Activated CD4-positive, alpha-beta T cell treated with anti-CD3 and anti-CD28 coated beads, Interleukin-2, amount 10 ng/mL, durations not matched to agents 7 days and 5 days (primary cell): Measurements from ENCODE around the gene CACNA1C. TPM values are rescaled to one million over a fixed set of nuclear protein-coding genes. Genes with fewer than 3 reads are reported as not detected.
A peak's percentile ranks its signal among the peaks of the same experiment; 100 is the strongest.

ENCODE experiments used
- CTCF ChIA-PET: fragments of 350-600 bp; sonication (Branson Sonifier 250); formaldehyde crosslinking; loops from one replicate; lab custom pipeline; 2021; ENCODE audit warnings: antibody characterized with exemption; lab: Charles Lee
- POLR2A ChIA-PET: fragments of 350-600 bp; sonication (Branson Sonifier 250); formaldehyde crosslinking; loops from one replicate; lab custom pipeline; 2021; ENCODE audit warnings: antibody characterized with exemption; lab: Charles Lee
- DNase-seq: peaks from one replicate; pipeline ENCODE4 v3.0.0-alpha.2; 2020
- H3K27ac Mint-ChIP-seq: one replicate; pipeline ENCODE4 v1.8.0; 2021; ENCODE audit warnings: mild to moderate bottlenecking, moderate library complexity, mixed read lengths
- H3K27me3 Mint-ChIP-seq: one replicate; pipeline ENCODE4 v1.8.0; 2021; ENCODE audit warnings: mixed read lengths
- H3K36me3 Mint-ChIP-seq: one replicate; pipeline ENCODE4 v1.8.0; 2021; ENCODE audit warnings: low read depth, mixed read lengths
- H3K4me1 Mint-ChIP-seq: one replicate; pipeline ENCODE4 v1.8.0; 2021; ENCODE audit warnings: mixed read lengths
- H3K4me3 Mint-ChIP-seq: one replicate; pipeline ENCODE4 v1.8.0; 2021; ENCODE audit warnings: mild to moderate bottlenecking, moderate library complexity, mixed read lengths
- H3K9me3 Mint-ChIP-seq: one replicate; pipeline ENCODE4 v1.8.0; 2021; ENCODE audit warnings: mixed read lengths
- total RNA-seq, 2 experiments: library from RNA; stranded (reverse); gene quantifications; one replicate each; pipeline ENCODE4 v1.2.3, GENCODE V29; 2021

Gene CACNA1C
- total RNA-seq, 2 experiments from 2014 or later, result 0.12 to 0.15 TPM

- peak overlapping the region; percentile 18 for H3K4me3 Mint-ChIP-seq
Observed at GRCh38 chr12:2363836-2364609, 311.2 kb downstream of the CACNA1C start.

DNA sequence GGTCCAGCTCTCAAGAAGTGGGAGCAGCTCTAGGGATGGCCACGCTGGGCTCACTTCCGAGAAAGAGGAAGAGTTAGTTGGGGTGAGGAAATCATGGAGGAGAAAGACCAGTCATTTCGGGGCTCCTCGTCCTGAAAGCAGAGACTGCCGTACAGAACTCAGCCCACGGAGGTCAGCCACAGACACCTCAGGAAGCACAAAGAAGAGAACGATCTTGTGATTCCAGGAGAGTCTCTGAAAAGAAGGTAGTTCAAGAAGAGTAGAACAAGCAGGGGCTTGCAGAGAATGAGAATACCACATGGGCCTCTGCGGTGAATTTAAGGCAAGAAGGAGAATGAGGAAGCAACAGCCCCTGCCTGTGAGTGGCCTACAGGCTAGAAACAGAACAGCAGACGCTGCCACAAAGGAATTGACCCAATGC lies 311.9 kb downstream of the CACNA1C start:
- H3K9me3 Mint-ChIP-seq, result no peaks in the 10 kb centered on the region
- no peaks in the 10 kb centered on the region for H3K36me3 Mint-ChIP-seq
- ChIA-PET CTCF (no interaction called here), POLR2A (no interaction called here)
- no peak for DNase-seq
- peak overlapping the region; percentile 69 for H3K27ac Mint-ChIP-seq
- H3K4me3 Mint-ChIP-seq, result no peak overlapping the region
- peaks cover 29% of the 10 kb centered on the region for H3K4me1 Mint-ChIP-seq
- peaks cover 9% of the 10 kb centered on the region for H3K27me3 Mint-ChIP-seq

More at GRCh38 chr12:2363836-2364609, 311.2 kb downstream of the CACNA1C start:
- DNase-seq, result no peak
- ChIA-PET CTCF (no interaction called here), POLR2A (no interaction called here)
- Mint-ChIP-seq H3K4me1 (peaks cover 32% of the 10 kb centered on the region), H3K36me3 (no peaks in the 10 kb centered on the region), H3K9me3 (no peaks in the 10 kb centered on the region), H3K27me3 (peaks cover 13% of the 10 kb centered on the region), H3K27ac (peak overlapping the region; percentile 71)

- DNase-seq, result no peak
- CTCF ChIA-PET, result interaction anchor here (0.6 kb wide), 1 partner anchor 114 kb away, joined by 5 read pairs; no protein-coding TSS in a partner anchor
- POLR2A ChIA-PET, result no interaction called here
- Mint-ChIP-seq H3K4me3 (no peak overlapping the region), H3K27me3 (peaks cover 8% of the 10 kb centered on the region), H3K9me3 (no peaks in the 10 kb centered on the region), H3K27ac (no peak overlapping the region), H3K4me1 (peaks cover 29% of the 10 kb centered on the region), H3K36me3 (no peaks in the 10 kb centered on the region)
Observed at GRCh38 chr12:2366711-2367110, 313.9 kb downstream of the CACNA1C start.

- no peaks in the 10 kb centered on the region for H3K9me3 Mint-ChIP-seq
- H3K27me3 Mint-ChIP-seq, result peaks cover 1% of the 10 kb centered on the region
- CTCF ChIA-PET, result interaction anchor here (1.3 kb wide), 1 partner anchor 12 kb away, joined by 3 read pairs; no protein-coding TSS in a partner anchor
Observed at GRCh38 chr12:2372178-2372577, 319.4 kb downstream of the CACNA1C start.

DNA sequence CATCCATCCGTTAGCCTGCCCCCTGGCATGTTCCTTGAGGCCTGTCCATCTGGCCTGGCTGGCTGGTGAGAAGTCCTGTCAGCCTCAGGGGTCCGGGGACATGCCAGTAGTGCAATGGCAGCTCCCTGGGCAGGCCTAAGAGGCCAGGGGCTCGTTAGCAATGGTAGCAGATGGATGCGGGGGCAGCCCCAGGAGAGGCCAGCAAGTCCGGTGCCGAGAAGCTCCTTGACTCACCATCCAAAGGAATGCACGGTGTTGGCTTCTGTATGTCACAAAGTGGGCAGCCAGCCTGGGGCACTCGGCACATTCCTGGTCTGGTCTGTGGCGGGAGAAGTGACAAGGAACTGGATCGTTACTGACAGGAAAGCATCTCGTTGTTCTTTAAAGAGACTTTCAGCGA lies 319.9 kb downstream of the CACNA1C start:
- ChIA-PET CTCF (interaction anchor here (1.3 kb wide), 1 partner anchor 13 kb away, joined by 3 read pairs; no protein-coding TSS in a partner anchor), POLR2A (no interaction called here)
- no peak for DNase-seq
- Mint-ChIP-seq H3K4me1 (peaks cover 3% of the 10 kb centered on the region), H3K27me3 (no peaks in the 10 kb centered on the region), H3K4me3 (no peak overlapping the region), H3K9me3 (no peaks in the 10 kb centered on the region), H3K36me3 (no peaks in the 10 kb centered on the region), H3K27ac (no peak overlapping the region)

More at GRCh38 chr12:2372178-2372577, 319.4 kb downstream of the CACNA1C start:
- H3K4me3 Mint-ChIP-seq, result no peak overlapping the region
- no peak for DNase-seq
- no peaks in the 10 kb centered on the region for H3K4me1 Mint-ChIP-seq
- POLR2A ChIA-PET, result no interaction called here
- H3K27ac Mint-ChIP-seq, result no peak overlapping the region
- H3K36me3 Mint-ChIP-seq, result no peaks in the 10 kb centered on the region

- Mint-ChIP-seq H3K9me3 (no peaks in the 10 kb centered on the region), H3K36me3 (no peaks in the 10 kb centered on the region), H3K4me1 (peaks cover 5% of the 10 kb centered on the region), H3K27me3 (no peaks in the 10 kb centered on the region), H3K4me3 (no peak overlapping the region), H3K27ac (no peak overlapping the region)
- ChIA-PET CTCF (interaction anchor here (1.3 kb wide), 1 partner anchor 13 kb away, joined by 3 read pairs; no protein-coding TSS in a partner anchor), POLR2A (no interaction called here)
- no peak for DNase-seq
Observed at GRCh38 chr12:2373307-2373706, 320.5 kb downstream of the CACNA1C start.

- Mint-ChIP-seq H3K36me3 (no peaks in the 10 kb centered on the region), H3K4me1 (peaks cover 15% of the 10 kb centered on the region), H3K4me3 (no peak overlapping the region), H3K9me3 (no peaks in the 10 kb centered on the region), H3K27ac (no peak overlapping the region), H3K27me3 (no peaks in the 10 kb centered on the region)
- ChIA-PET POLR2A (no interaction called here), CTCF (no interaction called here)
- DNase-seq, result no peak
Observed at GRCh38 chr12:2374092-2374906, 321.5 kb downstream of the CACNA1C start.

- H3K27ac Mint-ChIP-seq, result no peak overlapping the region
- no peaks in the 10 kb centered on the region for H3K9me3 Mint-ChIP-seq
- no peak overlapping the region for H3K4me3 Mint-ChIP-seq
- peaks cover 2% of the 10 kb centered on the region for H3K27me3 Mint-ChIP-seq
- POLR2A ChIA-PET, result no interaction called here
- no peak for DNase-seq
- no peaks in the 10 kb centered on the region for H3K36me3 Mint-ChIP-seq
- CTCF ChIA-PET, result interaction anchor here (1.0 kb wide), 1 partner anchor 15 kb away, joined by 3 read pairs; no protein-coding TSS in a partner anchor
- peaks cover 19% of the 10 kb centered on the region for H3K4me1 Mint-ChIP-seq
Observed at GRCh38 chr12:2375871-2376270, 323.1 kb downstream of the CACNA1C start.

GRCh38 chr12:2376908-2377657 lies 324.3 kb downstream of the CACNA1C start:
- DNase-seq, result no peak
- H3K27ac Mint-ChIP-seq, result no peak overlapping the region
- ChIA-PET POLR2A (no interaction called here), CTCF (interaction anchor here (0.5 to 1.7 kb wide), 3 partner anchors 9 to 463 kb away, joined by 3 to 4 read pairs (median 3); no protein-coding TSS in a partner anchor)
- no peaks in the 10 kb centered on the region for H3K9me3 Mint-ChIP-seq
- no peak overlapping the region for H3K4me3 Mint-ChIP-seq
- H3K36me3 Mint-ChIP-seq, result no peaks in the 10 kb centered on the region
- H3K27me3 Mint-ChIP-seq, result peaks cover 2% of the 10 kb centered on the region
- H3K4me1 Mint-ChIP-seq, result peaks cover 19% of the 10 kb centered on the region

DNA sequence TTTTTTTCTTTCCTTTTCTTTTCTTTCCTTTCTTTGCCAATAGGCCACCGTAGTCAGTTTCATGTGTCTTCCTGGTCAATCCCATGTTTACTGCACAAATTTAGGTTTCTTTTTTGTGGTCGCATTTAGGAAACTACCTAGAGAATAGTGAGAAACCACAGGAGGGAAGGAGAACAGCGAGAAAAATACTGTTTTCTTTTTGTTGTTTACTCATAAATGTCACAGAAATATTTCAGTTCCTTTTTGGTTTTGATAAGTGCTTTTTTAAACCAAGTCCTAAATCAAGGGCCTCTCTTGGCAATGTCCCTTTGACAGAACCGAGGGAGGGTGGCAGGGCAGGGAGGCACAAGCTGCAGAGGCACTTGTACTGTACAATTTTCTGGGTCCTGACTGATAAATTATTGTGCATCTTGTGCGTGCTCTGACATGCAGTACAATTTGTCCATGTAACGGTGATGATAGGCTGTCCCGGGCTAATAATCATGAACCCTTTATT lies 326.1 kb downstream of the CACNA1C start:
- H3K27ac Mint-ChIP-seq, result peak overlapping the region; percentile 63
- ChIA-PET POLR2A (no interaction called here), CTCF (interaction anchor here (0.7 to 1.4 kb wide), 2 partner anchors 16 to 372 kb away, joined by 3 read pairs; no protein-coding TSS in a partner anchor)
- peaks cover 6% of the 10 kb centered on the region for H3K27me3 Mint-ChIP-seq
- no peak for DNase-seq
- H3K36me3 Mint-ChIP-seq, result no peaks in the 10 kb centered on the region
- no peak overlapping the region for H3K4me3 Mint-ChIP-seq
- H3K4me1 Mint-ChIP-seq, result peaks cover 19% of the 10 kb centered on the region
- H3K9me3 Mint-ChIP-seq, result no peaks in the 10 kb centered on the region

DNA sequence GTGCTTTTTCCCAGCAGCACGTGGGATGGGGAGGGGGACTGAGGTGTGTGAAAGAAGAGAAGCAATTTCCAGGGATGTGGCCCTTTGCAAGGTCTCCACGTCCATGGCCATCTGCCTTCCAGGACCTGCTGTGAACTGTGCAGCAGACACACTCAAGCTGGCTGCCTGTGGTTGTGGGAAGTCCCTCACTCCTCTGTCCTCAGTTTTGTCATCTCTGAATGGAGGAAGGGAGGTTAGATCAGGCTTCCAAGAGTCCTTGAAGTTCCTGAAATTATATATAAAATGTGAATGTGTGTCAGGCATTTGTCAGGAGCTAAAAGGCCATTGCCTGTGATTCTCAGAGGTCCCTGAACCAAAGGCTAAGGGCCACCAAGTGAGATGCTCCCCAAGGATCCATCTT lies 328.2 kb downstream of the CACNA1C start:
- H3K36me3 Mint-ChIP-seq, result no peaks in the 10 kb centered on the region

More for the DNA sequence above, 328.2 kb downstream of the CACNA1C start:
- Mint-ChIP-seq H3K4me3 (no peak overlapping the region), H3K9me3 (no peaks in the 10 kb centered on the region), H3K4me1 (peaks cover 19% of the 10 kb centered on the region), H3K27ac (no peak overlapping the region), H3K27me3 (peaks cover 6% of the 10 kb centered on the region)
- DNase-seq, result no peak
- CTCF ChIA-PET, result no interaction called here
- POLR2A ChIA-PET, result no interaction called here
